Ramos (cell line): ENCODE results near the gene WNT5B.

Experiments
- in situ Hi-C: fragments of 300-500 bp; cut with MboI; formaldehyde crosslinking; loops from one replicate; pipeline ENCODE4 v1.14.3; 2022; ENCODE audit warnings: low sequenced_read_pairs; ENCODE audit not compliant: unreplicated experiment

The WNT5B gene

GRCh38 chr12:1622406-1622805, 6.6 kb upstream of the WNT5B start:
- in situ Hi-C loops: no loop called here

- in situ Hi-C loops: loop anchor here (25.0 kb wide), 1 partner anchor 958 kb away; no protein-coding TSS in a partner anchor
These were observed 504 bp downstream of the WNT5B start for GRCh38 chr12:1629338-1630132.

GRCh38 chr12:1630133-1630826, 1.2 kb downstream of the WNT5B start:
- in situ Hi-C loops: loop anchor here (25.0 kb wide), 1 partner anchor 957 kb away; no protein-coding TSS in a partner anchor

- in situ Hi-C loops: loop anchor here (25.0 kb wide), 1 partner anchor 956 kb away; no protein-coding TSS in a partner anchor
These were observed 2.0 kb downstream of the WNT5B start for GRCh38 chr12:1630827-1631591.

- in situ Hi-C loops: loop anchor here (25.0 kb wide), 1 partner anchor 955 kb away; no protein-coding TSS in a partner anchor
These were observed 3.7 kb downstream of the WNT5B start for GRCh38 chr12:1632702-1633101.

GRCh38 chr12:1633459-1633858, 4.4 kb downstream of the WNT5B start:
- in situ Hi-C loops: loop anchor here (25.0 kb wide), 1 partner anchor 954 kb away; no protein-coding TSS in a partner anchor

GRCh38 chr12:1634149-1634548, 5.1 kb downstream of the WNT5B start:
- in situ Hi-C loops: loop anchor here (25.0 kb wide), 1 partner anchor 953 kb away; no protein-coding TSS in a partner anchor

GRCh38 chr12:1634590-1635191, 5.7 kb downstream of the WNT5B start:
- in situ Hi-C loops: loop anchor here (25.0 kb wide), 1 partner anchor 953 kb away; no protein-coding TSS in a partner anchor

- in situ Hi-C loops: loop anchor here (25.0 kb wide), 1 partner anchor 952 kb away; no protein-coding TSS in a partner anchor
These were observed 6.5 kb downstream of the WNT5B start for GRCh38 chr12:1635301-1636095.

GRCh38 chr12:1638203-1638602, 9.2 kb downstream of the WNT5B start:
- in situ Hi-C loops: loop anchor here (25.0 kb wide), 1 partner anchor 949 kb away; no protein-coding TSS in a partner anchor

- in situ Hi-C loops: loop anchor here (25.0 kb wide), 1 partner anchor 948 kb away; no protein-coding TSS in a partner anchor
These were observed 10.5 kb downstream of the WNT5B start for GRCh38 chr12:1639538-1639937.

GRCh38 chr12:1640328-1641234, 11.6 kb downstream of the WNT5B start:
- in situ Hi-C loops: loop anchor here (25.0 kb wide), 1 partner anchor 947 kb away; no protein-coding TSS in a partner anchor

GRCh38 chr12:1642513-1642912, 13.5 kb downstream of the WNT5B start:
- in situ Hi-C loops: loop anchor here (25.0 kb wide), 1 partner anchor 945 kb away; no protein-coding TSS in a partner anchor

GRCh38 chr12:1643043-1643442, 14.0 kb downstream of the WNT5B start:
- in situ Hi-C loops: loop anchor here (25.0 kb wide), 1 partner anchor 944 kb away; no protein-coding TSS in a partner anchor

- in situ Hi-C loops: loop anchor here (25.0 kb wide), 1 partner anchor 943 kb away; no protein-coding TSS in a partner anchor
These were observed 15.0 kb downstream of the WNT5B start for GRCh38 chr12:1643905-1644533.

GRCh38 chr12:1644534-1645438, 15.8 kb downstream of the WNT5B start:
- in situ Hi-C loops: loop anchor here (5.0 to 25.0 kb wide), 2 partner anchors 293 to 943 kb away; no protein-coding TSS in a partner anchor
